PC-3 (cell line): ENCODE measurements around the gene DCAF6. TPM values are rescaled to one million over a fixed set of nuclear protein-coding genes. Genes with fewer than 3 reads are reported as not detected.

Experiments used
- ATAC-seq: fragments of 200-7000 bp; cut with Tn5 transposase; 2 replicates; pipeline ENCODE4 v1.9.1; 2020; ENCODE audit warnings: mild to moderate bottlenecking, moderate library complexity
- BruUV-seq: library from RNA; stranded (reverse); fragments of 400-500 nt; replicated peaks from 2 replicates; lab custom pipeline; 2021; lab: Mats Ljungman, UMichigan
- CTCF ChIA-PET: fragments of 300-600 bp; sonication (Branson Sonifier 250); formaldehyde crosslinking; loops from one replicate; lab custom pipeline; 2022; ENCODE audit warnings: antibody characterized with exemption; lab: Charles Lee
- POLR2A ChIA-PET: fragments of 300-600 bp; sonication (Branson Sonifier 250); formaldehyde crosslinking; loops from one replicate; lab custom pipeline; 2022; ENCODE audit warnings: antibody characterized with exemption; ENCODE audit not compliant: unreplicated experiment; lab: Charles Lee
- DNase-seq: peaks from one replicate; pipeline ENCODE4 v3.0.0-alpha.2; 2015
- H2AFZ ChIP-seq: fragments of 300-600 bp; sonication (generic); 2 replicates; pipeline ENCODE4 v1.6.0; 2016; ENCODE audit warnings: antibody characterized with exemption, low read length
- H3F3A ChIP-seq: fragments of 300-600 bp; sonication (generic); one replicate; pipeline ENCODE4 v1.6.0; 2017; ENCODE audit warnings: antibody characterized with exemption, low read length, control low read depth, mild to moderate bottlenecking; ENCODE audit not compliant: unreplicated experiment
- H3K27ac ChIP-seq: fragments of 300-600 bp; sonication (generic); 2 replicates; pipeline ENCODE4 v1.5.1; 2016; ENCODE audit warnings: mild to moderate bottlenecking, low read length
- H3K27me3 ChIP-seq: fragments of 300-600 bp; sonication (generic); 2 replicates; pipeline ENCODE4 v1.6.1; 2016; ENCODE audit warnings: low read length, mixed read lengths
- H3K36me3 ChIP-seq: fragments of 300-600 bp; sonication (generic); 2 replicates; pipeline ENCODE4 v1.6.1; 2016; ENCODE audit warnings: low read depth, mixed run types, low read length, mixed read lengths
- H3K4me1 ChIP-seq: fragments of 300-600 bp; sonication (generic); 2 replicates; pipeline ENCODE4 v1.5.1; 2016; ENCODE audit warnings: low read length; ENCODE audit not compliant: insufficient read depth
- H3K4me2 ChIP-seq: fragments of 300-600 bp; sonication (generic); 2 replicates; pipeline ENCODE4 v1.6.0; 2016; ENCODE audit warnings: low read length
- H3K4me3 ChIP-seq: fragments of 300-600 bp; sonication (generic); 2 replicates; pipeline ENCODE4 v1.5.1; 2016; ENCODE audit warnings: mild to moderate bottlenecking, low read length, mixed read lengths
- H3K79me2 ChIP-seq: fragments of 300-600 bp; sonication (generic); 2 replicates; pipeline ENCODE4 v1.6.1; 2017; ENCODE audit warnings: low read length, mixed read lengths
- H3K9ac ChIP-seq: fragments of 300-600 bp; sonication (generic); 2 replicates; pipeline ENCODE4 v1.6.0; 2016; ENCODE audit warnings: mild to moderate bottlenecking, low read length
- H3K9me2 ChIP-seq: fragments of 300-600 bp; sonication (generic); replicated peaks from 2 replicates; pipeline ENCODE4 v1.6.1; 2016; ENCODE audit warnings: mixed run types, low read length, mixed read lengths
- H3K9me3 ChIP-seq: fragments of 300-600 bp; sonication (generic); 2 replicates; pipeline ENCODE4 v1.6.1; 2016; ENCODE audit warnings: low read length, mixed read lengths
- H4K20me1 ChIP-seq: fragments of 300-600 bp; sonication (generic); 2 replicates; pipeline ENCODE4 v1.6.1; 2016; ENCODE audit warnings: low read length, mixed read lengths
- CTCF ChIP-seq: fragments of 300-600 bp; sonication (generic); conservative IDR thresholded peaks from 2 replicates; pipeline ENCODE4 v1.5.1; 2017; ENCODE audit warnings: antibody characterized with exemption, low read depth, mild to moderate bottlenecking, low read length
- EZH2 ChIP-seq: fragments of 300-600 bp; sonication (generic); IDR thresholded peaks from one replicate; pipeline ENCODE4 v1.6.1; 2017; ENCODE audit warnings: antibody characterized with exemption, mild to moderate bottlenecking, low read length; ENCODE audit not compliant: unreplicated experiment
- EZH2phosphoT487 ChIP-seq: fragments of 300-600 bp; sonication (generic); IDR thresholded peaks from 2 replicates; pipeline ENCODE4 v1.6.1; 2018; ENCODE audit warnings: mild to moderate bottlenecking, antibody characterized with exemption, low read length, borderline replicate concordance
- intact Hi-C: fragments of 100-400 bp; cut with micrococcal nuclease; formaldehyde crosslinking; loops from 2 replicates; pipeline ENCODE4 v1.9.0; 2023
- total RNA-seq: library from RNA; depleted of rRNA; stranded (reverse); fragments of >200 nt; gene quantifications from 2 replicates; pipeline ENCODE4 v1.2.3, GENCODE V29; 2014

Gene DCAF6
- total RNA-seq, 1 experiment from 2014 or later = 29.1 TPM

GRCh38 chr1:167893798-167894197, 42.7 kb upstream of the DCAF6 start:
- CTCF ChIA-PET = no interaction called here
- H3K4me2 ChIP-seq = no peak overlapping the region

GRCh38 chr1:167898578-167899222, 37.8 kb upstream of the DCAF6 start:
- Histone ChIP-seq H3K9ac (no peak overlapping the region), H3K36me3 (no peaks in the 10 kb centered on the region), H3K4me2 (no peak overlapping the region), H3K9me3 (no peaks in the 10 kb centered on the region), H3K27me3 (no peaks in the 10 kb centered on the region), H3K79me2 (no peaks in the 10 kb centered on the region), H2AFZ (no peak overlapping the region), H3F3A (no peaks in the 10 kb centered on the region), H3K4me3 (no peak overlapping the region), H3K9me2 (no peaks in the 10 kb centered on the region), H3K4me1 (no peaks in the 10 kb centered on the region), H4K20me1 (no peaks in the 10 kb centered on the region), H3K27ac (no peak overlapping the region)
- intact Hi-C loops = no loop called here
- TF ChIP-seq EZH2phosphoT487 (no peak), EZH2 (no peak), CTCF (no peak)
- ChIA-PET POLR2A (no interaction called here), CTCF (no interaction called here)
- DNase-seq (no peak), ATAC-seq (no peak)
- no TSS peak for BruUV-seq

More at GRCh38 chr1:167893798-167894197, 42.7 kb upstream of the DCAF6 start:
- DNase-seq (no peak), ATAC-seq (no peak)
- no peak overlapping the region for H3K9ac ChIP-seq
- no peak overlapping the region for H3K27ac ChIP-seq
- no peak for TF ChIP-seq EZH2phosphoT487
- no peak for TF ChIP-seq EZH2
- no peak for TF ChIP-seq CTCF
- H3K4me3 ChIP-seq = no peak overlapping the region
- no peaks in the 10 kb centered on the region for H4K20me1 ChIP-seq
- H3K9me2 ChIP-seq = no peaks in the 10 kb centered on the region
- H3K36me3 ChIP-seq = no peaks in the 10 kb centered on the region
- H3K79me2 ChIP-seq = no peaks in the 10 kb centered on the region
- intact Hi-C loops = no loop called here
- no peak overlapping the region for H2AFZ ChIP-seq
- POLR2A ChIA-PET = interaction anchor here (0.6 kb wide), 1 partner anchor 359 kb away, joined by 37 read pairs; no protein-coding TSS in a partner anchor
- no peaks in the 10 kb centered on the region for H3K4me1 ChIP-seq
- H3K9me3 ChIP-seq = no peaks in the 10 kb centered on the region
- BruUV-seq = no TSS peak
- no peaks in the 10 kb centered on the region for H3F3A ChIP-seq
- H3K27me3 ChIP-seq = no peaks in the 10 kb centered on the region

GRCh38 chr1:167899253-167899681, 37.2 kb upstream of the DCAF6 start:
- no peak overlapping the region for H3K4me2 ChIP-seq
- no peak overlapping the region for H3K27ac ChIP-seq
- no peaks in the 10 kb centered on the region for H4K20me1 ChIP-seq
- no peak overlapping the region for H3K4me3 ChIP-seq
- intact Hi-C loops = no loop called here
- DNase-seq (no peak), ATAC-seq (no peak; the same call in 1 of the 2 replicates)
- peaks cover under 1% of the 10 kb centered on the region; the same call in 1 of the 2 replicates for H3K4me1 ChIP-seq
- POLR2A ChIA-PET = no interaction called here
- no peaks in the 10 kb centered on the region for H3K36me3 ChIP-seq
- H3K9ac ChIP-seq = no peak overlapping the region
- no peak for TF ChIP-seq CTCF
- TF ChIP-seq EZH2phosphoT487 = no peak
- TF ChIP-seq EZH2 = no peak
- no peaks in the 10 kb centered on the region for H3K9me2 ChIP-seq
- H3K9me3 ChIP-seq = no peaks in the 10 kb centered on the region
- H3K79me2 ChIP-seq = no peaks in the 10 kb centered on the region
- no peaks in the 10 kb centered on the region for H3F3A ChIP-seq
- no peak overlapping the region for H2AFZ ChIP-seq
- no peaks in the 10 kb centered on the region for H3K27me3 ChIP-seq
- CTCF ChIA-PET = no interaction called here
- BruUV-seq = no TSS peak
